Peyer's patch (tissue), 4 donors: ENCODE results near the gene ASB10.

Experiments
- CTCF ChIP-seq, 6 experiments: fragments of 450-650 bp in 4 of 6; fragments of 200-600 bp in 2 of 6; sonication (generic) in 1 of 6; IDR thresholded peaks; one replicate each; pipeline ENCODE4 v1.5.1; 2017 to 2019; ENCODE audit warnings: antibody characterized with exemption in 6 of 6, mild to moderate bottlenecking in 3 of 6, moderate library complexity in 1 of 6
- POLR2A ChIP-seq, 2 donors: fragments of 450-650 bp; IDR thresholded peaks; one replicate each; pipeline ENCODE4 v1.5.1; 2017; ENCODE audit warnings: antibody characterized with exemption in 2 of 2, mild to moderate bottlenecking in 2 of 2, moderate library complexity in 2 of 2

DNA sequence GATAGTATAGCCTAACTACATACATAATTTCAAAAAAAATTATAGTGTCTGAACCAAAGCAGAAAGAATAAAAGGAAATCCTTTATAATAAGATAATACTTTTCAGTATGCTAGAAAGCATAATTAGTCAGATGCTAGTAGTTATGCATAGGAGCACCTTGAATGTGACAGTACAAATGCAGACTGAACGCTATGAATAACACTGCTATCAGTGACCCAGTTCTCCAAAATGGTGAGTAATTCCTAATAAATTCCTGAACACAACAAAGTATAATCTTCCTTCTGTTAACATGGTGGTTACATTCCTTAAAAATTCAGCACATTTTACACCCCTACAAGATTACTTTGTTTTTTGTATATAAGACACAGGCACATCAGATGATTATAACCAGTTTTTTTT lies 44.0 kb upstream of the ASB10 start:
- no peak for TF ChIP-seq CTCF (IDR thresholded peaks at IDR 0.05)
- no peak for TF ChIP-seq POLR2A (IDR thresholded peaks at IDR 0.05)
